HCT116 (cell line): ENCODE results near the gene FCER2. TPM values are rescaled to one million over a fixed set of nuclear protein-coding genes. Genes with fewer than 3 reads are reported as not detected.

ENCODE experiments used
- ATAC-seq: fragments of 200-7000 bp; cut with Tn5 transposase; 2 replicates; pipeline ENCODE4 v1.9.1; 2020; ENCODE audit warnings: mild to moderate bottlenecking, moderate library complexity
- BruUV-seq: library from RNA; stranded (reverse); fragments of 400-500 nt; replicated peaks from 2 replicates; lab custom pipeline; 2021; lab: Mats Ljungman, UMichigan
- CTCF ChIA-PET: fragments of 300-600 bp; sonication (Branson Sonifier 250); formaldehyde crosslinking; loops from one replicate; lab custom pipeline; 2021; ENCODE audit warnings: antibody characterized with exemption; lab: Charles Lee
- POLR2A ChIA-PET: fragments of 300-600, 350-600 bp; sonication (Branson Sonifier 250); formaldehyde crosslinking; loops from one replicate; lab custom pipeline; 2021; ENCODE audit warnings: antibody characterized with exemption; lab: Charles Lee
- RAD21 ChIA-PET, 2 experiments: fragments of 300-600 bp; sonication (Branson Sonifier 250); formaldehyde crosslinking; loops; one replicate each; lab custom pipeline; 2023; ENCODE audit warnings: low total read pairs in 2 of 2; ENCODE audit not compliant: uncharacterized antibody in 2 of 2, unreplicated experiment in 2 of 2, low non-redundant PET in 1 of 2; lab: Charles Lee
- DNase-seq: peaks from one replicate; pipeline ENCODE4 v3.0.0-alpha.2; 2010; ENCODE audit warnings: low read depth, low spot score
- H2AFZ ChIP-seq: fragments of 200-600 bp; shearing (Covaris generic), sonication (generic); 2 replicates; pipeline ENCODE4 v1.6.1; 2017; ENCODE audit warnings: low read depth, mixed run types, mixed read lengths, antibody characterized with exemption, low read length; ENCODE audit not compliant: poor library complexity, severe bottlenecking
- H3K27ac ChIP-seq: 2 replicates; pipeline ENCODE4 v1.5.1; 2012; ENCODE audit warnings: low read depth, low read length
- H3K27me3 ChIP-seq: fragments of 200-600 bp; sonication (generic); 2 replicates; pipeline ENCODE4 v1.6.1; 2016; ENCODE audit warnings: mixed run types, low read length, mixed read lengths; ENCODE audit not compliant: insufficient read depth
- H3K36me3 ChIP-seq, 2 experiments: fragments of 200-500 bp in 1 of 2; fragments of 200-600 bp in 1 of 2; sonication (Bioruptor generic) in 1 of 2; sonication (generic) in 1 of 2; 2 replicates each; pipeline versions ENCODE4 v1.5.1 to v1.6.1; 2014 to 2016; ENCODE audit warnings: low read length in 2 of 2, inconsistent platforms in 1 of 2, mixed read lengths in 1 of 2, mixed run types in 1 of 2; ENCODE audit not compliant: insufficient read depth in 2 of 2, control insufficient read depth in 1 of 2
- H3K4me1 ChIP-seq, 2 experiments: fragments of 200-600 bp in 1 of 2; sonication (generic) in 1 of 2; 2 replicates each; pipeline versions ENCODE4 v1.5.1 to v1.6.1; 2012 to 2017; ENCODE audit warnings: low read length in 2 of 2, inconsistent platforms in 1 of 2, mild to moderate bottlenecking in 1 of 2, mixed read lengths in 1 of 2, mixed run types in 1 of 2, moderate library complexity in 1 of 2; ENCODE audit not compliant: insufficient read depth in 2 of 2, control insufficient read depth in 1 of 2
- H3K4me2 ChIP-seq: fragments of 200-600 bp; sonication (generic); 2 replicates; pipeline ENCODE4 v1.6.1; 2017; ENCODE audit warnings: mixed run types, low read length, mixed read lengths
- H3K4me3 ChIP-seq, 2 experiments: fragments of 200-600 bp in 1 of 2; sonication (generic) in 1 of 2; replicated peaks in 1 of 2; 2 replicates each; pipeline ENCODE4 v1.5.1; 2011 to 2016; ENCODE audit warnings: low read length in 2 of 2, control low read depth in 1 of 2, low read depth in 1 of 2, mild to moderate bottlenecking in 1 of 2, mixed read lengths in 1 of 2, mixed run types in 1 of 2
- H3K79me2 ChIP-seq: fragments of 200-600 bp; sonication (generic); 2 replicates; pipeline ENCODE4 v1.6.1; 2017; ENCODE audit warnings: mild to moderate bottlenecking, mixed run types, low read length, moderate library complexity, mixed read lengths; ENCODE audit not compliant: insufficient read depth
- H3K9ac ChIP-seq: fragments of 200-600 bp; sonication (generic); 2 replicates; pipeline ENCODE4 v1.6.1; 2016; ENCODE audit warnings: low read length, mixed read lengths
- H3K9me2 ChIP-seq: fragments of 200-600 bp; sonication (generic), shearing (Covaris generic); 2 replicates; pipeline ENCODE4 v1.6.1; 2017; ENCODE audit warnings: mixed run types, mild to moderate bottlenecking, moderate library complexity; ENCODE audit not compliant: insufficient read depth
- H3K9me3 ChIP-seq, 2 experiments: fragments of 200-500 bp in 1 of 2; fragments of 200-600 bp in 1 of 2; sonication (Bioruptor generic) in 1 of 2; sonication (generic) in 1 of 2; 2 replicates each; pipeline ENCODE4 v1.6.1; 2014 to 2017; ENCODE audit warnings: low read length in 2 of 2, mixed read lengths in 2 of 2, inconsistent platforms in 1 of 2, low read depth in 1 of 2, mild to moderate bottlenecking in 1 of 2, mixed run types in 1 of 2, moderate library complexity in 1 of 2; ENCODE audit not compliant: control insufficient read depth in 1 of 2, insufficient read depth in 1 of 2
- H4K20me1 ChIP-seq: fragments of 200-600 bp; sonication (generic), shearing (Covaris generic); 2 replicates; pipeline ENCODE4 v1.6.1; 2017; ENCODE audit warnings: mixed run types, mild to moderate bottlenecking, moderate library complexity; ENCODE audit not compliant: insufficient read depth
- EZH2 ChIP-seq: fragments of 200-600 bp; sonication (generic); IDR thresholded peaks from 2 replicates; pipeline ENCODE4 v1.6.1; 2017; ENCODE audit warnings: antibody characterized with exemption, mixed run types
- EZH2phosphoT487 ChIP-seq: fragments of 200-600 bp; IDR thresholded peaks from 2 replicates; pipeline ENCODE4 v1.6.1; 2018; ENCODE audit warnings: antibody characterized with exemption, borderline replicate concordance
- REST ChIP-seq: IDR thresholded peaks from 2 replicates; pipeline ENCODE4 v1.6.1; 2012; ENCODE audit warnings: low read depth
- SP1 ChIP-seq: IDR thresholded peaks from 2 replicates; pipeline ENCODE4 v1.6.1; 2012; ENCODE audit warnings: low read depth
- ZFX ChIP-seq: fragments of 450-650 bp; IDR thresholded peaks from 2 replicates; pipeline ENCODE4 v1.6.1; 2017
- ZNF274 ChIP-seq: fragments of 200-500 bp; sonication (Bioruptor generic); IDR thresholded peaks from 2 replicates; pipeline ENCODE4 v1.6.1; 2014; ENCODE audit warnings: mild to moderate bottlenecking, low read depth, low read length, inconsistent platforms
- intact Hi-C: fragments of 100-400 bp; cut with micrococcal nuclease; formaldehyde crosslinking; loops from 2 replicates; pipeline ENCODE4 v1.10.0; 2022
- total RNA-seq: library from RNA; stranded (reverse); gene quantifications from one replicate; pipeline ENCODE4 v1.2.1, GENCODE V29; 2021; ENCODE audit not compliant: unreplicated experiment
- TF ChIP-seq, protein P1 (sequence below), 3 experiments: fragments of 200-600 bp in 1 of 3; sonication (generic) in 1 of 3; IDR thresholded peaks in 2 of 3; conservative IDR thresholded peaks in 1 of 3; 2 replicates each; pipeline ENCODE4 v1.5.1; 2012 to 2017; ENCODE audit warnings: low read depth in 2 of 3, low read length in 2 of 3, antibody characterized with exemption in 1 of 3, borderline replicate concordance in 1 of 3, control low read depth in 1 of 3, mild to moderate bottlenecking in 1 of 3, mixed read lengths in 1 of 3, mixed run types in 1 of 3, moderate library complexity in 1 of 3; ENCODE audit not compliant: insufficient read depth in 1 of 3
- TF ChIP-seq, protein P2 (sequence below): IDR thresholded peaks from 2 replicates; pipeline ENCODE4 v1.6.1; 2012

Gene FCER2
- total RNA-seq, 1 experiment from 2014 or later: 0.20 TPM

DNA sequence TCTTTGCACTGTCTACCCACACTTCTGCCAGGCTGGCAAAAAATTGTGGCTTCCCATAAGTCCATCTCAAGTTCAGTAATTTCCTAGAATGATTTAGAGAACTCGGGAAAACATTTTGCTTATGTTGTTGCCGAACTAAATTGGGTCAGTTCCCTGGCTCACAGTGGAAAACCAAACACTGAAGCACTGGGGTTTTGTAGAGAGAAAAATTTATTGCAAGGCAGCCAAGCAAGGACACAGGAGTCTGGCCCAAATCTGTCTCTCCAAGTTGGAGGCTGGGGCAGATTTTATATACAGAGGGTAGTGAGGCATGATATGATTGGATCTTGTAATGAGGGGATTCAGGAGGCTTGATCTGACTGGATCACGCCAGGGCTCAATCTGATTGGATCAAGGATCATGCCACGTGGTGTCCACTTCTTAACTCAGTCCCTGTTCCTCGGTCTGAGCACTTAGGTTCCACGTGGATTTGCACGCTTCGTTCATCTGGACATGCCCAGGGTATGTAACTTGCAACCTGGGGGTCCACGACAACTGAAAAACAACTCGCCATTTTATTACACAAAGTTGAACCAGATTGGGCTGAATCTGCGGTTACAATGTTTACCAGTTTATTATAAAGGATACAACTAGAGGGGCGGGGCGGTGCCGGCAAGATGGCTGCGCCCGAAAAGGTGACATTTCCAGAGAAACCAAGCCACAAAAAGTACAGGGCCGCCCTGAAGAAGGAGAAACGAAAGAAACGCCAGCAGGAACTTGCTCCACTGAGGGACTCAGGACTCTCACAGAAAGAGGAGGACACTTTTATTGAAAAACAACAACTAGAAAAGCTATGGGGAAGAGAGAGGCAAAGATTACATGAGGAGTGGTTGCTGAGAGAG is 38.1 kb upstream of the FCER2 start:
- no peak for ATAC-seq
- Histone ChIP-seq H3K9me3 (no peaks in the 10 kb centered on the region), H3K4me3 (no peak overlapping the region), H3K9me2 (no peaks in the 10 kb centered on the region), H3K36me3 (no peaks in the 10 kb centered on the region), H3K9ac (no peak overlapping the region), H2AFZ (no peak overlapping the region), H4K20me1 (no peaks in the 10 kb centered on the region), H3K79me2 (no peaks in the 10 kb centered on the region), H3K4me1 (no peaks in the 10 kb centered on the region), H3K4me2 (no peak overlapping the region), H3K27me3 (peaks cover 35% of the 10 kb centered on the region), H3K27ac (no peak overlapping the region)
- DNase-seq: no peak
- intact Hi-C loops: no loop called here
- BruUV-seq: no TSS peak
- ChIA-PET POLR2A (interaction anchor here (0.8 kb wide), 1 partner anchor 59 kb away, joined by 3 read pairs; the partner anchor contains the start of gene TRAPPC5), CTCF (no interaction called here), RAD21 (no interaction called here)
- TF ChIP-seq, protein P1, sequence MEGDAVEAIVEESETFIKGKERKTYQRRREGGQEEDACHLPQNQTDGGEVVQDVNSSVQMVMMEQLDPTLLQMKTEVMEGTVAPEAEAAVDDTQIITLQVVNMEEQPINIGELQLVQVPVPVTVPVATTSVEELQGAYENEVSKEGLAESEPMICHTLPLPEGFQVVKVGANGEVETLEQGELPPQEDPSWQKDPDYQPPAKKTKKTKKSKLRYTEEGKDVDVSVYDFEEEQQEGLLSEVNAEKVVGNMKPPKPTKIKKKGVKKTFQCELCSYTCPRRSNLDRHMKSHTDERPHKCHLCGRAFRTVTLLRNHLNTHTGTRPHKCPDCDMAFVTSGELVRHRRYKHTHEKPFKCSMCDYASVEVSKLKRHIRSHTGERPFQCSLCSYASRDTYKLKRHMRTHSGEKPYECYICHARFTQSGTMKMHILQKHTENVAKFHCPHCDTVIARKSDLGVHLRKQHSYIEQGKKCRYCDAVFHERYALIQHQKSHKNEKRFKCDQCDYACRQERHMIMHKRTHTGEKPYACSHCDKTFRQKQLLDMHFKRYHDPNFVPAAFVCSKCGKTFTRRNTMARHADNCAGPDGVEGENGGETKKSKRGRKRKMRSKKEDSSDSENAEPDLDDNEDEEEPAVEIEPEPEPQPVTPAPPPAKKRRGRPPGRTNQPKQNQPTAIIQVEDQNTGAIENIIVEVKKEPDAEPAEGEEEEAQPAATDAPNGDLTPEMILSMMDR (IDR thresholded peaks at IDR 0.05 in 2 of 3, conservative IDR thresholded peaks at IDR 0.05 in 1 of 3; ENCODE audit: borderline replicate concordance in 1 of 3, insufficient read depth in 1 of 3, low read depth in 2 of 3, low read length in 2 of 3): no peak
- TF ChIP-seq ZNF274: no peak

- no peak for DNase-seq
- no peak for ATAC-seq
- H3K36me3 ChIP-seq: no peaks in the 10 kb centered on the region
- H4K20me1 ChIP-seq: no peaks in the 10 kb centered on the region
- ChIA-PET CTCF (no interaction called here), RAD21 (no interaction called here), POLR2A (no interaction called here)
- intact Hi-C loops: no loop called here
- no TSS peak for BruUV-seq
- H3K27ac ChIP-seq: no peak overlapping the region
- no peak overlapping the region for H3K9ac ChIP-seq
- H3K4me1 ChIP-seq: no peaks in the 10 kb centered on the region
- H3K9me3 ChIP-seq: no peaks in the 10 kb centered on the region
- H3K27me3 ChIP-seq: peaks cover 43% of the 10 kb centered on the region
- H3K4me2 ChIP-seq: no peak overlapping the region
- no peaks in the 10 kb centered on the region for H3K79me2 ChIP-seq
- H2AFZ ChIP-seq: no peak overlapping the region
- H3K9me2 ChIP-seq: no peaks in the 10 kb centered on the region
- no peak overlapping the region for H3K4me3 ChIP-seq
- no peak for TF ChIP-seq ZFX
- no peak for TF ChIP-seq ZNF274
- TF ChIP-seq, protein P1 (IDR thresholded peaks at IDR 0.05 in 2 of 3, conservative IDR thresholded peaks at IDR 0.05 in 1 of 3; ENCODE audit: borderline replicate concordance in 1 of 3, insufficient read depth in 1 of 3, low read depth in 2 of 3, low read length in 2 of 3): no peak
- TF ChIP-seq REST: no peak
- TF ChIP-seq, protein P2, sequence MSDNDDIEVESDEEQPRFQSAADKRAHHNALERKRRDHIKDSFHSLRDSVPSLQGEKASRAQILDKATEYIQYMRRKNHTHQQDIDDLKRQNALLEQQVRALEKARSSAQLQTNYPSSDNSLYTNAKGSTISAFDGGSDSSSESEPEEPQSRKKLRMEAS: no peak
- TF ChIP-seq SP1: no peak
- TF ChIP-seq EZH2phosphoT487: no peak
- TF ChIP-seq EZH2: no peak
These were observed 37.4 kb upstream of the FCER2 start for GRCh38 chr19:7739211-7739755.
